ENCODE data around the gene ZNF710.
"Not testable (repeated sequence)": the region's sequence is repeated elsewhere in the genome, so short reads cannot be mapped to it uniquely, and the experiment has no call there.

The ZNF710 gene

GRCh38 chr15:90108038-90108437 is 106.9 kb downstream of the ZNF710 start:
- not testable (repeated sequence) for DNase-seq

- DNase-seq, result not testable (repeated sequence)
Observed at GRCh38 chr15:90109163-90109751, 108.1 kb downstream of the ZNF710 start.

GRCh38 chr15:90113166-90113565 is 112.0 kb downstream of the ZNF710 start:
- DNase-seq, result no peak

- no peak for DNase-seq
Observed at GRCh38 chr15:90114451-90114901, 113.4 kb downstream of the ZNF710 start.

- no peak for DNase-seq
Observed at GRCh38 chr15:90115783-90116182, 114.7 kb downstream of the ZNF710 start.

GRCh38 chr15:90119367-90119766 is 118.2 kb downstream of the ZNF710 start:
- no peak for DNase-seq

- no peak for DNase-seq
Observed at GRCh38 chr15:90121086-90121485, 120.0 kb downstream of the ZNF710 start.

GRCh38 chr15:90124507-90124906 is 123.4 kb downstream of the ZNF710 start:
- DNase-seq, result no peak

GRCh38 chr15:90126022-90126421 is 124.9 kb downstream of the ZNF710 start:
- DNase-seq, result no peak

- DNase-seq, result no peak
Observed at GRCh38 chr15:90126596-90127435, 125.7 kb downstream of the ZNF710 start.

GRCh38 chr15:90130291-90130690 is 129.2 kb downstream of the ZNF710 start:
- no peak for DNase-seq
